Psoas muscle (tissue), 8 donors: Measurements from ENCODE around the gene COL4A6. TPM values are rescaled to one million over a fixed set of nuclear protein-coding genes. Genes with fewer than 3 reads are reported as not detected.

ENCODE experiments used
- ATAC-seq, 4 donors: fragments of 200-7000 bp; cut with Tn5 transposase; one replicate each; pipeline ENCODE4 v1.9.1; 2020; ENCODE audit warnings: moderate library complexity in 3 of 4, mild to moderate bottlenecking in 2 of 4
- DNase-seq, 2 donors: peaks; one replicate each; pipeline ENCODE4 v3.0.0-alpha.2; 2020
- H3K27ac ChIP-seq: fragments of 200-600 bp; one replicate; pipeline ENCODE4 v1.8.0; 2022
- H3K27me3 ChIP-seq, 3 donors: fragments of 200-600 bp in 1 of 3; one replicate each; pipeline versions ENCODE4 v1.6.1 to v1.8.0; 2013 to 2022; ENCODE audit warnings: low read length in 2 of 3, mild to moderate bottlenecking in 2 of 3, moderate library complexity in 1 of 3; ENCODE audit not compliant: insufficient read depth in 3 of 3
- H3K36me3 ChIP-seq, 2 donors: fragments of 200-600 bp in 1 of 2; one replicate each; pipeline versions ENCODE4 v1.6.1 to v1.8.0; 2013 to 2022; ENCODE audit warnings: low read depth in 1 of 2, mild to moderate bottlenecking in 1 of 2, moderate library complexity in 1 of 2; ENCODE audit not compliant: insufficient read depth in 1 of 2
- H3K4me1 ChIP-seq: fragments of 200-600 bp; one replicate; pipeline ENCODE4 v1.8.0; 2022
- H3K4me3 ChIP-seq: fragments of 200-600 bp; one replicate; pipeline ENCODE4 v1.8.0; 2022; ENCODE audit warnings: mild to moderate bottlenecking
- H3K9me3 ChIP-seq: fragments of 200-600 bp; one replicate; pipeline ENCODE4 v1.8.0; 2022
- CTCF ChIP-seq: fragments of 200-600 bp; IDR thresholded peaks from one replicate; pipeline ENCODE4 v1.8.0; 2022; ENCODE audit warnings: antibody characterized with exemption
- WGBS, 3 donors: extraction: QIAGEN DNeasy Blood & Tissue Kit; methylation state at CpG; one replicate each; pipeline versions ENCODE4 v1.1.6 to v1.1.7; 2013; 5-methylcytosine and 5-hydroxymethylcytosine counted together
- intact Hi-C, 2 donors: fragments of 100-400 bp; cut with DNase I; formaldehyde crosslinking; loops; one replicate each; pipeline versions ENCODE4 v1.11.0 to v1.14.2; 2022
- polyA plus RNA-seq, 3 donors: library from polyadenylated mRNA; stranded (reverse); fragments of 200-250 nt; gene quantifications; one replicate each; pipeline ENCODE4 v1.2.3, GENCODE V29; 2013
- total RNA-seq, 4 donors: library from RNA; stranded (reverse); fragmentation: NEBNext Ultra II Directional in 2 of 4; extraction: Animal tissue kit (Norgen Biotek cat#: 25700) in 2 of 4; gene quantifications; one replicate each; pipeline versions ENCODE4 v1.2.1 to v1.2.4, GENCODE V29; 2021 to 2023
- donor health status: healthy with polysubstance abuse.
- donor health status: DM: no; HTN: no; CAD: no; lungs with moderate emphysema.
- donor health status: Bipolar disorder and iron deficiency.
- donor health status: healthy.
- donor health status: DM: yes; HTN: yes; CAD: no.
- donor health status: DM: no; HTN: no; CAD: no.
- donor health status: DM: no; HTN: no; CAD: no.
- donor health status: DM: yes; HTN: yes; CAD: no.

The COL4A6 gene
- total and polyA plus RNA-seq, 7 donors = 0.17 to 3.6 (median 0.68) TPM

- no peak for ATAC-seq
Observed at GRCh38 chrX:108264376-108264775, 173.8 kb downstream of the COL4A6 start.

GRCh38 chrX:108261549-108262203 is 176.5 kb downstream of the COL4A6 start:
- Histone ChIP-seq H3K27ac (no peak overlapping the region), H3K9me3 (no peaks in the 10 kb centered on the region), H3K4me1 (no peaks in the 10 kb centered on the region), H3K36me3 (no peaks in the 10 kb centered on the region), H3K4me3 (no peak overlapping the region), H3K27me3 (peaks cover 0 to 19% (median 0%) of the 10 kb centered on the region in 3 donors)
- TF ChIP-seq CTCF = no peak
- intact Hi-C loops = no loop called here
- DNase-seq = no peak
- no peak for ATAC-seq

More at GRCh38 chrX:108264376-108264775, 173.8 kb downstream of the COL4A6 start:
- H3K9me3 ChIP-seq = no peaks in the 10 kb centered on the region
- TF ChIP-seq CTCF = no peak
- intact Hi-C loops = no loop called here
- DNase-seq = no peak
- H3K36me3 ChIP-seq = no peaks in the 10 kb centered on the region
- H3K27ac ChIP-seq = no peak overlapping the region
- 70 to 93% (median 82%) methylated on average over 2 of the region's 2 CpGs for WGBS, 3 donors
- H3K27me3 ChIP-seq = peaks cover 0 to 15% (median 0%) of the 10 kb centered on the region in 3 donors
- no peaks in the 10 kb centered on the region for H3K4me1 ChIP-seq
- H3K4me3 ChIP-seq = no peak overlapping the region

- intact Hi-C loops = no loop called here
- Histone ChIP-seq H3K4me3 (no peak overlapping the region), H3K36me3 (no peaks in the 10 kb centered on the region), H3K9me3 (peaks cover 5% of the 10 kb centered on the region), H3K27me3 (peaks cover 0 to 9% (median 0%) of the 10 kb centered on the region in 3 donors), H3K4me1 (no peaks in the 10 kb centered on the region), H3K27ac (no peak overlapping the region)
- no peak for TF ChIP-seq CTCF
- 65 to 86% (median 83%) methylated on average over 5 of the region's 5 CpGs for WGBS, 3 donors
- no peak for ATAC-seq
- DNase-seq = no peak
Observed at GRCh38 chrX:108257556-108257955, 180.7 kb downstream of the COL4A6 start.

GRCh38 chrX:108254636-108255035 is 183.6 kb downstream of the COL4A6 start:
- peaks cover 5% of the 10 kb centered on the region for H3K9me3 ChIP-seq
- no peaks in the 10 kb centered on the region for H3K36me3 ChIP-seq
- intact Hi-C loops = no loop called here
- peaks cover 0 to 4% (median 0%) of the 10 kb centered on the region in 3 donors for H3K27me3 ChIP-seq
- no peak overlapping the region for H3K4me3 ChIP-seq
- H3K4me1 ChIP-seq = no peaks in the 10 kb centered on the region
- TF ChIP-seq CTCF = no peak
- H3K27ac ChIP-seq = no peak overlapping the region
- ATAC-seq (no peak), DNase-seq (no peak)
